ENCODE data around the gene CHM. TPM values are rescaled to one million over a fixed set of nuclear protein-coding genes. Genes with fewer than 3 reads are reported as not detected.
"Not testable (repeated sequence)": the region's sequence is repeated elsewhere in the genome, so short reads cannot be mapped to it uniquely, and the experiment has no call there.

The CHM gene
- total and polyA plus RNA-seq, 5 experiments from 2014 or later, result 5.3 to 21.8 (median 6.7) TPM

DNA sequence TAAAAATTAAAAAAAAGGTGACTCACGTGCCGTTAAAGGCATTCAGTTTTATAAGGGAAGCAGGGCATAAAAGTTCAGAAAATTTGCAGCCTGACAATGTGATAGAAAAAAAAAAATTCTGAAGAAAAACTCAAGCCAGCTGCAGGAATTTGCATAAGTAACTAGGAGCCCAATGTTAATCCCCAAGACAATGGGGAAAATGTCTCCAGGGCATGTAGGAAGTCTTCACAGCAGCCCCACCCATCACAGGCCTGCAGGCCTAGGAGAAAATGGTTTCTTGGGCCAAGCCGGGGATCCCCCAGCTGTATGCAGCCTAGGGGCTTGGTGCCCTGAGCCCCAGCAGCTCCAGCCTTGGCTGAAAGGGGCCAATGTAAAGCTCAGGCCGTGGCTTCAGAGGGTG is 31.2 kb downstream of the CHM start:
- POLR2A ChIA-PET, result no interaction called here
- H3K27ac Mint-ChIP-seq, result no peak overlapping the region
- ATAC-seq (no peak), DNase-seq (no peak)
- H3K9me3 Mint-ChIP-seq, result peaks cover 0 to 13% (median 4%) of the 10 kb centered on the region in 9 donors
- peaks cover 9 to 34% (median 33%) of the 10 kb centered on the region in 4 donors for H3K4me1 Mint-ChIP-seq
- H3K4me3 Mint-ChIP-seq, result no peak overlapping the region
- H3K27me3 Mint-ChIP-seq, result no peaks in the 10 kb centered on the region
- peaks cover 12 to 35% (median 27%) of the 10 kb centered on the region in 3 donors for H3K36me3 Mint-ChIP-seq

GRCh38 chrX:86014959-86015358 is 32.4 kb downstream of the CHM start:
- peaks cover 7 to 33% (median 33%) of the 10 kb centered on the region in 4 donors for H3K4me1 Mint-ChIP-seq

DNA sequence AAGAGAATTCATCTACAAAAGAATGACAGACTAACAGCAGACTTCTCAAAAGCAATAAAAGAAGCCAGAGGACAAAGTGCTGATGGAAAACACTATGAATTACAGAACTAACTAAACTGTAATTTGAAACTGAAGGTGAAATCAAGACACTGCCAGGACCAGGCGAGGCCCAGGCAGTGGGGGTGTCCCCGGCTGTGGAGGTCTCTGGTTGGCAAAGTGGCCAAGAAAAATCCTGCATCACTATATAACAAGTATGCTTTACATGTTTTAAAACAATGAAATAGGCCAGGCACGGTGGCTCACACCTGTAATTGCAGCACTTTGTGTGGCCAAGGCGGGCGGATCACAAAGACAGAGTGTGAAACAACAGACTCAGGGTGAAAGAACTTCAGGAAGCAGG is 32.9 kb downstream of the CHM start:
- peak overlapping the region in 8 of 10 donors; percentile 1 to 75 (median 60) for H3K27ac Mint-ChIP-seq
- POLR2A ChIA-PET, result no interaction called here
- no peak for ATAC-seq

More at GRCh38 chrX:86014959-86015358, 32.4 kb downstream of the CHM start:
- DNase-seq, POLR2A ChIA-PET, H3K27me3 Mint-ChIP-seq, H3K4me3 Mint-ChIP-seq, ATAC-seq: not testable (repeated sequence)
- peak overlapping the region in 3 of 10 donors; percentile 12 to 78 (median 58) for H3K27ac Mint-ChIP-seq
- H3K9me3 Mint-ChIP-seq, result peaks cover 0 to 13% (median 4%) of the 10 kb centered on the region in 9 donors
- H3K36me3 Mint-ChIP-seq, result peaks cover 12 to 33% (median 27%) of the 10 kb centered on the region in 3 donors

GRCh38 chrX:86013792-86014191 is 33.6 kb downstream of the CHM start:
- H3K27ac Mint-ChIP-seq, result peak overlapping the region in 3 of 10 donors; percentile 27 to 70 (median 56)
- H3K36me3 Mint-ChIP-seq, result peaks cover 12 to 30% (median 24%) of the 10 kb centered on the region in 3 donors
- H3K4me1 Mint-ChIP-seq, result peaks cover 4 to 28% (median 23%) of the 10 kb centered on the region in 4 donors
- H3K27me3 Mint-ChIP-seq, result no peaks in the 10 kb centered on the region
- POLR2A ChIA-PET, result no interaction called here
- no peak for ATAC-seq
- H3K4me3 Mint-ChIP-seq, result no peak overlapping the region
- no peak for DNase-seq
- peaks cover 0 to 13% (median 4%) of the 10 kb centered on the region in 9 donors for H3K9me3 Mint-ChIP-seq

More for the DNA sequence above, 32.9 kb downstream of the CHM start:
- peaks cover 4 to 29% (median 28%) of the 10 kb centered on the region in 4 donors for H3K4me1 Mint-ChIP-seq
- peaks cover 12 to 31% (median 24%) of the 10 kb centered on the region in 3 donors for H3K36me3 Mint-ChIP-seq
- H3K4me3 Mint-ChIP-seq, result peak overlapping the region in 2 of 10 donors; percentile 11 to 42
- no peaks in the 10 kb centered on the region for H3K27me3 Mint-ChIP-seq
- H3K9me3 Mint-ChIP-seq, result peaks cover 0 to 13% (median 4%) of the 10 kb centered on the region in 9 donors
- no peak for DNase-seq

- DNase-seq (no peak), ATAC-seq (no peak)
- H3K27ac Mint-ChIP-seq, result peak overlapping the region in 1 of 10 donors; percentile 16
- no peak overlapping the region for H3K4me3 Mint-ChIP-seq
- POLR2A ChIA-PET, result no interaction called here
- H3K4me1 Mint-ChIP-seq, result peaks cover 4 to 26% (median 22%) of the 10 kb centered on the region in 4 donors
- H3K36me3 Mint-ChIP-seq, result peaks cover 7 to 31% (median 19%) of the 10 kb centered on the region in 3 donors
- H3K9me3 Mint-ChIP-seq, result peaks cover 0 to 13% (median 4%) of the 10 kb centered on the region in 9 donors
- H3K27me3 Mint-ChIP-seq, result no peaks in the 10 kb centered on the region
Measured at GRCh38 chrX:86012188-86012587, 35.2 kb downstream of the CHM start.

DNA sequence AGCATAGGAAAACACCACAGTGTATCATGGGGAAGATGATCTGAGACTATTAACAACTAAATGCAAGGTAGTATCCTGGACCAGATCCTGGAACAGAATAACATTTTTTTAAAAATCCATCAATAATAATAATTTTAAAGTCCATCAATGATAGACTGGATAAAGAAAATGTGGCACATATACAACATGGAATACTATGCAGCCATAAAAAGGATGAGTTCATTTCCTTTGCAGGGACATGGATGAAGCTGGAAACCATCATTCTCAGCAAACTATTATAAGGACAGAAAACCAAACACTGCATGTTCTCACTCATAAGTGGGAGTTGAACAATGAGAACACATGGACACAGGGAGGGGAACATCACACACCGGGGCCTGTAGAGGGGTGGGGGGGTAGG is 37.6 kb downstream of the CHM start:
- ATAC-seq, H3K27me3 Mint-ChIP-seq, POLR2A ChIA-PET, DNase-seq, H3K27ac Mint-ChIP-seq, H3K4me3 Mint-ChIP-seq: not testable (repeated sequence)
- peaks cover 0 to 29% (median 8%) of the 10 kb centered on the region in 3 donors for H3K36me3 Mint-ChIP-seq
- peaks cover 9 to 36% (median 34%) of the 10 kb centered on the region in 4 donors for H3K4me1 Mint-ChIP-seq
- H3K9me3 Mint-ChIP-seq, result peaks cover 0 to 14% (median 0%) of the 10 kb centered on the region in 9 donors

DNA sequence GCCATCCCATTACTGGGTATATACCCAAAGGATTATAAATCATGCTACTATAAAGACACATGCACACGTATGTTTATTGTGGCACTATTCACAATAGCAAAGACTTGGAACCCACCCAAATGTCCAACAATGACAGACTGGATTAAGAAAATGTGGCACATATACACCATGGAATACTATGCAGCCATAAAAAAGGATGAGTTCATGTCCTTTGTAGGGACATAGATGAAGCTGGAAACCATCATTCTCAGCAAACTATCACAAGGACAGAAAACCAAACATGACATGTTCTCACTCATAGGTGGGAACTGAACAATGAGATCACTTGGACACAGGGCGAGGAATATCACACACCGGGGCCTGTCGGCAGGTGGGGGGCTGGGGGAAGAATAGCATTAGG is 39.5 kb downstream of the CHM start:
- Mint-ChIP-seq H3K27ac (peak overlapping the region in 1 of 10 donors; percentile 34), H3K9me3 (peaks cover 0 to 13% (median 0%) of the 10 kb centered on the region in 9 donors), H3K36me3 (peaks cover 0 to 20% (median 8%) of the 10 kb centered on the region in 3 donors), H3K4me1 (peaks cover 17 to 45% (median 43%) of the 10 kb centered on the region in 4 donors)
- POLR2A ChIA-PET, H3K4me3 Mint-ChIP-seq, H3K27me3 Mint-ChIP-seq, ATAC-seq, DNase-seq: not testable (repeated sequence)

DNA sequence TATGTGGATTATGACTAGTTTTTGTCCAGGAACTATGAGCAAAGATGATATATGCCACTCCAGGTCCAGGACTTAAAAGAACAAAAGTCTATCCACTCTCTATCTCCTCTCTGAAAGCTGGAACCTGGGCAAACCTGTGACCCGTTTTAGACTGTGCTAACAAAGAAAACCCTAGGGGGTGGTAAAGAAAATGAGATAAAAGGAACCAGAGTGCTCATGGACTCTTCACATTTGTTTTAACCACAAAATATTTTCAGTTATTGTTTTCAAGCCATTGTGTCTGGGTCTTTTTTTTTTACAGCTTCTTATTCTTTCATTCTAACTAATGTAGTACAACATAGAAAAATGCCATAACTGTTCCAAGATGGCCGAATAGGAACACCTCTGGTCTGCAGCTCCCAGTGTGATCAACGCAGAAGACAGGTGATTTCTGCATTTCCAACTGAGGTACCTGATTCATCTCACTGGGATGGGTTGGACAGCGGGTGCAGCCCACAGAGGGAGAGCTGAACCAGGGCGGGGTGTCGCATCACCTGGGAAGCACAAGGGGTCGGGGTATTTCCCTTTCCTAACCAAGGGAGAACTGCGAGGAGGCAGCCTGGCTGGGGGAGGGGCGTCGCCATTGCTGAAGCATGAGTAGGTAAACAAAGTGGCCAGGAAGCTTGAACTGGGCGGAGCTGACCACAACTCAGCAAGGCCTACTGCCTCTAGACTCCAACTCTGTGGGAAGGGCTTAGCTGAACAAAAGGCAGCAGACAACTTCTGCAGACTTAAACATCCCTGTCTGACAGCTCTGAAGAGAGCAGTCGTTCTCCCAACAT is 45.1 kb downstream of the CHM start:
- Mint-ChIP-seq H3K4me1 (peaks cover 21 to 59% (median 51%) of the 10 kb centered on the region in 4 donors), H3K9me3 (peaks cover 0 to 9% (median 0%) of the 10 kb centered on the region in 9 donors), H3K4me3 (peak overlapping the region in 8 of 10 donors; percentile 15 to 58 (median 34)), H3K27me3 (no peaks in the 10 kb centered on the region), H3K27ac (peak overlapping the region in 8 of 10 donors; percentile 33 to 70 (median 58)), H3K36me3 (peaks cover 0 to 5% (median 4%) of the 10 kb centered on the region in 3 donors)
- ATAC-seq, result peak in 1 of 2 donors; percentile 29
- POLR2A ChIA-PET, result no interaction called here
- DNase-seq, result peak in 4 of 10 donors; percentile 1 to 13 (median 2)

DNA sequence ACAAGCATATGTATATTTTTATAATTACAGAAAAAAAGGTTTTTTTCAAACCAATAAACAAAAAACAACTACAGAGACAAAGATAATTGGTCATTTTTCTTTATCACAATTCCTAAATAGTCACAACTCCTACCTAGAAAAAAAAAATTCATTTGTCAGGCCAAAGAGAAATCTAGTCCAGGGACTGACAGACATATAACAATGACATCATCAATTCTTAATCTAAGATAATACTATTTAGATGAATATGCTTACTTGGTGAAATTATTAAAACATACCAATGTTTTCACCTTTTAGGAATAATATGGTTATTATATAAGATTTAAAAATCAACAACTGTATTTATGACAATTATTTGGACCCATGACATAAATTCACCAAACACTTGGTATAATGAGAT is 48.4 kb downstream of the CHM start:
- no peak overlapping the region for H3K27ac Mint-ChIP-seq
- POLR2A ChIA-PET, result no interaction called here
- DNase-seq (no peak), ATAC-seq (no peak)
- no peaks in the 10 kb centered on the region for H3K27me3 Mint-ChIP-seq
- H3K9me3 Mint-ChIP-seq, result peaks cover 0 to 5% (median 0%) of the 10 kb centered on the region in 9 donors
- peaks cover 0 to 4% (median 0%) of the 10 kb centered on the region in 3 donors for H3K36me3 Mint-ChIP-seq
- H3K4me3 Mint-ChIP-seq, result no peak overlapping the region
- peaks cover 12 to 56% (median 43%) of the 10 kb centered on the region in 4 donors for H3K4me1 Mint-ChIP-seq

DNA sequence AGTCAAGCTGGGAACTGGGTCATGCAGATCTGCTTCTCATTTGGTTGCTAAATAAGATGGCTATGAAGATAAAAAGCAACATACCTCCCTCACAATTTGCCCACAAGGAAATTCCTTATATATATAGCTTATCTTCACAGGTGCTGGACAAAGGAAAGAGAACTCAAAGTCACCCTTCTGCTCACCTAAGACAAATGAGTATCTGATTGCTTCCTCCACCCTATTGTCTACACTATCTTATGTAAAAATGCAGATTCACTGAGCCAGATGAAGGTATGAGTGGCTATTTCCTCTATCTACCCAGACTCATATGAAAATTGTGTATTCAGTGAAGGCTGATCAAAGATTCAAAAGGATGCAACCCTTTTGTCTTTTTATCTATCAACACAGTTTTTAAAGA is 50.8 kb downstream of the CHM start:
- Mint-ChIP-seq H3K27ac (peak overlapping the region in 4 of 10 donors; percentile 26 to 48 (median 42)), H3K9me3 (no peaks in the 10 kb centered on the region), H3K27me3 (no peaks in the 10 kb centered on the region), H3K4me1 (peaks cover 13 to 50% (median 33%) of the 10 kb centered on the region in 4 donors), H3K36me3 (peaks cover 0 to 4% (median 0%) of the 10 kb centered on the region in 3 donors), H3K4me3 (no peak overlapping the region)
- POLR2A ChIA-PET, result no interaction called here
- no peak for DNase-seq
- no peak for ATAC-seq

DNA sequence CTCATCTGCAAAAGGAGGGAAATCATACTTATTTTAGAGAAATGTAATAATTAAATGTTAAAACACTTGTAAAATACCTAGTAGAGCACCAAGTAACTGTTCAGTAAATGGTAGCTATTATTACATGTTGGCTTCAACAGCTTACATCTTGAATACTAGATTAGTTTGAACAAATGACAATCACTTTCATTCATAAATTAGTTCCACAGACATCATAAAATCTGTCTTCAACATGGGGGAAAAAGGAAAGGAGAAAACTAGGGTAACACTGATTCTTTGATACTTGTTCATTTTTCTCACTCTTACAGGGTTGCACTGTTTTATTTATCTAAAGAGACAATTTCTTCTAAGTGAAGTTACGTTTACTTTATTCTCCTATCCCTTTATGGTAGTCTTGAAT is 51.7 kb downstream of the CHM start:
- H3K9me3 Mint-ChIP-seq, result no peaks in the 10 kb centered on the region
- peaks cover 12 to 45% (median 28%) of the 10 kb centered on the region in 4 donors for H3K4me1 Mint-ChIP-seq
- POLR2A ChIA-PET, result no interaction called here

DNA sequence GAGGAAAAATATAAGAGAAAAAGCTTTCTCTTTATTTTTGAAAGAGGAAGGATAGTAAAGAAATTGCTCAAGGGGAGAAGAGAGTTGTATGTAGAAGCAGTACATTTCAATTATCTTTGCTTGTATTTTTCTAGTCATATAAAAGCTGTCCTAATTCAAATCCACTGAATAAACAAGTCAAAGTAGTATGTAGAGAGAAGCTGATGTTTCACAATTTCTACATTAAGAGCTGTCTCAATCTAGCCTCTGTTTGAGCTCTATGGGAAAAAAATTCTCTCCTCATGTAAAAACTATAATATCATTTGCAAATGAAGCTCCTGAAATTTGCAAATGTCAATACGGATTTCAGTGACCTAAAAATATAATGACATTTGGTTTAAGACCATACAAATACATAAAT is 52.6 kb downstream of the CHM start:
- DNase-seq, result no peak
- Mint-ChIP-seq H3K36me3 (peaks cover 0 to 4% (median 0%) of the 10 kb centered on the region in 3 donors), H3K9me3 (no peaks in the 10 kb centered on the region), H3K4me3 (no peak overlapping the region), H3K27me3 (no peaks in the 10 kb centered on the region), H3K4me1 (peaks cover 11 to 43% (median 28%) of the 10 kb centered on the region in 4 donors), H3K27ac (no peak overlapping the region)
- POLR2A ChIA-PET, result no interaction called here
- no peak for ATAC-seq

More for the DNA sequence above, 51.7 kb downstream of the CHM start:
- Mint-ChIP-seq H3K4me3 (no peak overlapping the region), H3K27ac (no peak overlapping the region), H3K27me3 (no peaks in the 10 kb centered on the region), H3K36me3 (peaks cover 0 to 4% (median 0%) of the 10 kb centered on the region in 3 donors)
- no peak for ATAC-seq
- no peak for DNase-seq

GRCh38 chrX:85994228-85994627 is 53.1 kb downstream of the CHM start:
- ATAC-seq, result no peak
- no peak overlapping the region for H3K4me3 Mint-ChIP-seq
- POLR2A ChIA-PET, result no interaction called here
- H3K27ac Mint-ChIP-seq, result peak overlapping the region in 2 of 10 donors; percentile 20 to 70
- peaks cover 11 to 43% (median 28%) of the 10 kb centered on the region in 4 donors for H3K4me1 Mint-ChIP-seq
- no peaks in the 10 kb centered on the region for H3K27me3 Mint-ChIP-seq
- H3K36me3 Mint-ChIP-seq, result peaks cover 0 to 4% (median 0%) of the 10 kb centered on the region in 3 donors
- peaks cover 0 to 4% (median 0%) of the 10 kb centered on the region in 9 donors for H3K9me3 Mint-ChIP-seq
- DNase-seq, result no peak
